Testis (tissue), 2 donors: ENCODE results near the gene ATP1B3.

Experiments
- POLR2A ChIP-seq: fragments of 450-650 bp; IDR thresholded peaks from one replicate; pipeline ENCODE4 v1.6.1; 2017; ENCODE audit warnings: antibody characterized with exemption, mild to moderate bottlenecking, moderate library complexity
- TF ChIP-seq, protein P1 (sequence below), 3 experiments: fragments of 450-650 bp in 2 of 3; fragments of 200-600 bp in 1 of 3; sonication (generic) in 1 of 3; IDR thresholded peaks; one replicate each; pipeline ENCODE4 v1.5.1; 2016 to 2019; ENCODE audit warnings: antibody characterized with exemption in 3 of 3, mild to moderate bottlenecking in 2 of 3, moderate library complexity in 1 of 3

DNA sequence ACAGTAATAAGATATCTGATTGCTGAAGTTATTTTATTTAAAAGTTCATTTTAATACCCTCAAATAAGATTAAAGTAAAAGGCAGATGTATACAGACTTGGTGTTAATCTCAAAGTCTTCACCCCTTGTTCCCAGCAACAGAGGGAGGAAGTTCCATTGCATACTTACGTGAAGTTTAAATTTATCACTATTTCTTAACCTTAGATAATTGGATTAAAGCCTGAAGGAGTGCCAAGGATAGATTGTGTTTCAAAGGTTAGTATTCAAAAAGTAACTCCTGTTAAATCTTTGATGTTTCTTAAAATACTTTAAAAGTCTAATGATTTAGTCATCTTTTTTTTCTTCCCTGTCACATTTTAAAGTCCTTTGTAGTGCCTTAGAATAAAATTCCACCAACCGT is 39.3 kb downstream of the ATP1B3 start:
- no peak for TF ChIP-seq POLR2A
- TF ChIP-seq, protein P1, sequence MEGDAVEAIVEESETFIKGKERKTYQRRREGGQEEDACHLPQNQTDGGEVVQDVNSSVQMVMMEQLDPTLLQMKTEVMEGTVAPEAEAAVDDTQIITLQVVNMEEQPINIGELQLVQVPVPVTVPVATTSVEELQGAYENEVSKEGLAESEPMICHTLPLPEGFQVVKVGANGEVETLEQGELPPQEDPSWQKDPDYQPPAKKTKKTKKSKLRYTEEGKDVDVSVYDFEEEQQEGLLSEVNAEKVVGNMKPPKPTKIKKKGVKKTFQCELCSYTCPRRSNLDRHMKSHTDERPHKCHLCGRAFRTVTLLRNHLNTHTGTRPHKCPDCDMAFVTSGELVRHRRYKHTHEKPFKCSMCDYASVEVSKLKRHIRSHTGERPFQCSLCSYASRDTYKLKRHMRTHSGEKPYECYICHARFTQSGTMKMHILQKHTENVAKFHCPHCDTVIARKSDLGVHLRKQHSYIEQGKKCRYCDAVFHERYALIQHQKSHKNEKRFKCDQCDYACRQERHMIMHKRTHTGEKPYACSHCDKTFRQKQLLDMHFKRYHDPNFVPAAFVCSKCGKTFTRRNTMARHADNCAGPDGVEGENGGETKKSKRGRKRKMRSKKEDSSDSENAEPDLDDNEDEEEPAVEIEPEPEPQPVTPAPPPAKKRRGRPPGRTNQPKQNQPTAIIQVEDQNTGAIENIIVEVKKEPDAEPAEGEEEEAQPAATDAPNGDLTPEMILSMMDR (IDR thresholded peaks at IDR 0.05): no peak
